Activated naive CD4-positive, alpha-beta T cell treated with anti-CD3 and anti-CD28 coated beads, Interleukin-2, amount 50 U/mL, for 72 hours (primary cell): ENCODE results near the gene EMP1. TPM values are rescaled to one million over a fixed set of nuclear protein-coding genes. Genes with fewer than 3 reads are reported as not detected.

Experiments used
- ATAC-seq, 2 donors: fragments of 150-1000 bp; cut with Tn5 transposase; 2 replicates each; pipeline ENCODE4 v1.10.0; 2021; ENCODE audit warnings: mild to moderate bottlenecking in 2 of 2, moderate library complexity in 2 of 2
- DNase-seq, 2 donors: peaks; one replicate each; pipeline ENCODE4 v3.0.0; 2021 to 2022; ENCODE audit warnings: low spot score in 2 of 2
- H3K27ac Mint-ChIP-seq, 2 donors: one replicate each; pipeline ENCODE4 v1.8.0; 2022; ENCODE audit warnings: mild to moderate bottlenecking in 2 of 2, mixed read lengths in 2 of 2
- H3K36me3 Mint-ChIP-seq, 2 donors: one replicate each; pipeline ENCODE4 v1.8.0; 2022; ENCODE audit warnings: mixed read lengths in 2 of 2
- H3K9me3 Mint-ChIP-seq, 2 donors: one replicate each; pipeline ENCODE4 v1.8.0; 2022; ENCODE audit warnings: mixed read lengths in 2 of 2
- total RNA-seq, 2 donors: library from RNA; stranded (reverse); gene quantifications; one replicate each; pipeline ENCODE4 v1.2.3, GENCODE V29; 2022

Gene EMP1
- total RNA-seq, 2 donors from 2014 or later: 1.4 to 9.2 TPM

GRCh38 chr12:13205809-13206559 is 9.5 kb downstream of the EMP1 start:
- H3K27ac Mint-ChIP-seq: peak overlapping the region; percentile 18 to 34
- peak; percentile 42 to 89 for ATAC-seq
- no peaks in the 10 kb centered on the region for H3K9me3 Mint-ChIP-seq
- DNase-seq: no peak
- no peaks in the 10 kb centered on the region for H3K36me3 Mint-ChIP-seq

DNA sequence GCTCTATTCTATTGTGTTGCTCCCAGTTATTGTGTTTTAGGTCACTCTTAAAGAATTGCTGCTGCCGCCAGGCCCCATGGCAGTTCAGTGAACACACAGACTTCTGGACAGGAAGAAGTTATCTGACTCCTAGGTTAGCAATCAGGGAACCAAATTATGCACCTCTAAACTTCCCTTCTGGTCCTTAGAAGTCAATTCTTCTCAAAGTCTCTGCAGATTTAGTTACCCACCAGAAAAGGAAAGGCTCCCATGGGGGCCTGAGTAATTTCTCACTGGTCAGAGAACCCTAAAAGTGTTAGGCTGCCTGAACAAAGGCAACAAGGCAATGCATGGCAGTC is 10.0 kb downstream of the EMP1 start:
- Mint-ChIP-seq H3K36me3 (no peaks in the 10 kb centered on the region), H3K27ac (peak overlapping the region in 1 of 2 donors; percentile 34), H3K9me3 (no peaks in the 10 kb centered on the region)
- DNase-seq (no peak), ATAC-seq (no peak)

DNA sequence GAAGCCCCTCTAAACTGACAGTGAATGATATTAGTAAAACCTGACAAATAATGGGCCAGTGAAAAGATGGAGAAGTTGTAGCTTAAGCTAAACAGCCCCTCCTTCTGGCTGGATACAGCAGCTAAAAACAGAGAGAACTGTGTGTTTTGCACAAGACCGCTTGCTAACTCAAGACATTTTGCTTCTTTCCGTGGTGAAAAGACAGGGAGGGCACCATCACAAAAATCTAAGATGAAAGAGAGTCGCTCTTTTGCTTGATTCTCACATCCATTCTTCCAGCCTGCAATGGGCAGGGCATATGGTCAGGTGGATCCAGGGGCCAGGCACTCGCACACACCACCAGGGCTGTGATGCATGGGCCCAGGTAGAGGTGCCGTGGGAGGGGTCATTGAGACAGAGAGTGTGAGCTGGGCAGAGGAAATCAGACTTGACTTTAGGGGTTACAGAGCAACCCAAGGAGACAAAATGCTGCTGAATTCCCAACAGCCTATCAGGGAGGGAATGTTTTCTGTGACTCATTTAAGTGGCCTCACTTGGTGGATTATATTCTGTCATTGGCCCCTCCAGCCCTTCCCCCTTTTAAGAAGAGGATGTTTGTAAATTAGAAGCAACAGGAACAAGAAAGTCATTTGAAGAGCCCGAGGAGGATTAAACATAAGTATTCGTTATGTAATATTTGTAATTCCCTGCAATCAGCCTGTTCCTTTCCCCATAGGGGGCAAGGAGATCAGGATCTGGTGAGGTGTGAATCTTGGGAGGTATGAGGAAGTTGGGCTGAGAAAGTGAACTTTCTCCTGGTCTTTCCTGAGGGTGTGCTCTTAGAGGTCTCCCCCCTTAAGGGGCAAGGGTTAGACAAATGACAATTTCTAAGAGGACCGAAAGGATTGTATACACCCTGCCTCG is 12.3 kb downstream of the EMP1 start:
- H3K27ac Mint-ChIP-seq: no peak overlapping the region
- H3K36me3 Mint-ChIP-seq: no peaks in the 10 kb centered on the region
- no peaks in the 10 kb centered on the region for H3K9me3 Mint-ChIP-seq
- peak in 1 of 2 donors; percentile 6 for ATAC-seq
- DNase-seq: no peak

- DNase-seq (no peak), ATAC-seq (no peak)
- no peaks in the 10 kb centered on the region for H3K9me3 Mint-ChIP-seq
- H3K36me3 Mint-ChIP-seq: no peaks in the 10 kb centered on the region
- no peak overlapping the region for H3K27ac Mint-ChIP-seq
Measured at GRCh38 chr12:13209436-13210235, 13.1 kb downstream of the EMP1 start.

DNA sequence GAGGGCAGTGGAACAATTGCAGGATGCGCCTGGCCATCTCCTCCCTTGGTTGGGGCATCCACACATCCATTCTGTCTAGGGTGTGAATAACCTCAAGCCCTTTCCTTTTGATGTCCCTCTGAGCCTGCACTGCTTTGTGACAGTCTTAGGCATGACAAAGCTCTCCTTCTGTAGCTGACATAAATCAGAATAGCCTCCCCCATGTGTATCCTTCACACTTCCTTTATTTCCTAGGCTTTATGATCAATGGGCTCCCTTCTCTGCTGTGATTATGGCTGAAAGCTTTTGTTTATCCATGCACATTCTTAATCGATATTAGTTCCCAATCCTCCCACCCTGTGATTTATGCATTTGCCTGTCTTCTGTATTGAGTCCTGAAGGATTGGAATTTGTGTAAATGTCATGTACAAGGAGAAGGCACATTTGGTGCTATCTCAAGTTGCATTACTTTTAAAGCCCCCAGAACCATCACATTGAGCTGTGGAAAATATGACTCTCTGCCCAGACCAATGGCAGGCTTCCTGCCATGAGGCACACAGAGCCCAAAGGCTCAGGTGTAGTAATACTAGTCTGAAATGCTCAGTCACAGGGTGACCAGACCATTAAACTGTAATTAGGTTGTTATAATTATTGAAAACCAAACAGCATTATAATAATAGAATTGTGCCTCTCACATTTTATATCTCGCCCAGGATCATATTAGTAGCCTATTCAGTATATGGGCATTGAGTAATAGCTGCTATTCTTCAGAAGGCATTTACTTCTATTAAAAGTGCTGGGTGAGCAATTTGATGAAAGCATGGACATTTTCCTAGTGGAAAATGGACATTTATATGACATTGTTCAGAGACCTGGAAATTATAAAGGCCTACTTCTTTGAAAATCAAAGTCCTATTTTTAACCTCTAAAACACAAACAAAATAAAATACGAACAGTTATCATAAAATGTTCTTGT is 14.0 kb downstream of the EMP1 start:
- ATAC-seq (peak in 1 of 2 donors; percentile 40), DNase-seq (no peak)
- Mint-ChIP-seq H3K36me3 (no peaks in the 10 kb centered on the region), H3K27ac (peak overlapping the region in 1 of 2 donors; percentile 47), H3K9me3 (no peaks in the 10 kb centered on the region)

GRCh38 chr12:13211191-13211858 is 14.8 kb downstream of the EMP1 start:
- no peak for DNase-seq
- Mint-ChIP-seq H3K36me3 (no peaks in the 10 kb centered on the region), H3K9me3 (no peaks in the 10 kb centered on the region), H3K27ac (peak overlapping the region; percentile 41 to 90)
- peak; percentile 12 to 78 for ATAC-seq

GRCh38 chr12:13211859-13212664 is 15.5 kb downstream of the EMP1 start:
- no peaks in the 10 kb centered on the region for H3K36me3 Mint-ChIP-seq
- H3K9me3 Mint-ChIP-seq: no peaks in the 10 kb centered on the region
- DNase-seq (peak in 1 of 2 donors; percentile 72), ATAC-seq (peak; percentile 37 to 76)
- H3K27ac Mint-ChIP-seq: peak overlapping the region; percentile 41 to 90

- DNase-seq (no peak), ATAC-seq (no peak)
- Mint-ChIP-seq H3K27ac (no peak overlapping the region), H3K36me3 (no peaks in the 10 kb centered on the region), H3K9me3 (peaks cover 0 to 6% of the 10 kb centered on the region in 2 donors)
Measured at GRCh38 chr12:13215056-13215455, 18.5 kb downstream of the EMP1 start.

- Mint-ChIP-seq H3K27ac (no peak overlapping the region), H3K9me3 (peaks cover 0 to 6% of the 10 kb centered on the region in 2 donors)
Measured at GRCh38 chr12:13218641-13219040, 22.1 kb downstream of the EMP1 start.

GRCh38 chr12:13219320-13219719 is 22.8 kb downstream of the EMP1 start:
- DNase-seq: no peak
- peaks cover 0 to 6% of the 10 kb centered on the region in 2 donors for H3K9me3 Mint-ChIP-seq
- H3K36me3 Mint-ChIP-seq: no peaks in the 10 kb centered on the region
- no peak for ATAC-seq
- no peak overlapping the region for H3K27ac Mint-ChIP-seq

More at GRCh38 chr12:13218641-13219040, 22.1 kb downstream of the EMP1 start:
- no peak for DNase-seq
- H3K36me3 Mint-ChIP-seq: no peaks in the 10 kb centered on the region
- ATAC-seq: no peak

- ATAC-seq (no peak), DNase-seq (no peak)
- Mint-ChIP-seq H3K9me3 (peaks cover 0 to 6% of the 10 kb centered on the region in 2 donors), H3K36me3 (no peaks in the 10 kb centered on the region), H3K27ac (no peak overlapping the region)
Measured at GRCh38 chr12:13220838-13221237, 24.3 kb downstream of the EMP1 start.

GRCh38 chr12:13222076-13222475 is 25.6 kb downstream of the EMP1 start:
- no peak for ATAC-seq
- no peak overlapping the region for H3K27ac Mint-ChIP-seq
- H3K36me3 Mint-ChIP-seq: no peaks in the 10 kb centered on the region
- peaks cover 0 to 6% of the 10 kb centered on the region in 2 donors for H3K9me3 Mint-ChIP-seq
- no peak for DNase-seq

GRCh38 chr12:13223179-13223804 is 26.8 kb downstream of the EMP1 start:
- Mint-ChIP-seq H3K9me3 (peaks cover 0 to 6% of the 10 kb centered on the region in 2 donors), H3K27ac (no peak overlapping the region), H3K36me3 (no peaks in the 10 kb centered on the region)
- DNase-seq (no peak), ATAC-seq (no peak)

DNA sequence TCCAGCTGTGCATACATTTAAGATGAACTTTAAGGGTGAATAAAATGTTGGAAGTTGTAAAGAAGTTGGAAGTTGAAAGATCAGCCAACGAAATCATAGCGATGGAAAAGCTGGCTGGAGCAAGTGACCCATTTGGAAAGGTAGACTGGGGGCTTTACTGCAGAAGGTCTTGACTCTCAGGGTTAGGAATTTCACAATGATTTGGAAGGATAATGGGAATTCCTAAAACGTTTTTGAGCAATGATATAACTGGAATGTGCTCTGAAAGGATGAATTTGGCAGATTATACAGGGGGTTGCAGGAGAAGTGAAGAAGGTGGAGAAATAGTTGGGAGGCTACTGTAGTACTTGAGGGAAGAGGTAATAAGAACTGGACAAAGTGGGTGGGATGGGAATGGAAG is 27.4 kb downstream of the EMP1 start:
- peaks cover 0 to 5% of the 10 kb centered on the region in 2 donors for H3K9me3 Mint-ChIP-seq
- no peak overlapping the region for H3K27ac Mint-ChIP-seq
- no peak for ATAC-seq
- H3K36me3 Mint-ChIP-seq: no peaks in the 10 kb centered on the region
- DNase-seq: no peak
